Medulla oblongata (tissue), 1 donor: Measurements from ENCODE around the gene GLMN.
A peak's percentile ranks its signal among the peaks of the same experiment; 100 is the strongest.
"Not testable (repeated sequence)": the region's sequence is repeated elsewhere in the genome, so short reads cannot be mapped to it uniquely, and the experiment has no call there.

Source experiments
- DNase-seq: peaks from one replicate; pipeline ENCODE4 v3.0.0-alpha.2; 2015; ENCODE audit errors: extremely low spot score

GLMN gene

DNA sequence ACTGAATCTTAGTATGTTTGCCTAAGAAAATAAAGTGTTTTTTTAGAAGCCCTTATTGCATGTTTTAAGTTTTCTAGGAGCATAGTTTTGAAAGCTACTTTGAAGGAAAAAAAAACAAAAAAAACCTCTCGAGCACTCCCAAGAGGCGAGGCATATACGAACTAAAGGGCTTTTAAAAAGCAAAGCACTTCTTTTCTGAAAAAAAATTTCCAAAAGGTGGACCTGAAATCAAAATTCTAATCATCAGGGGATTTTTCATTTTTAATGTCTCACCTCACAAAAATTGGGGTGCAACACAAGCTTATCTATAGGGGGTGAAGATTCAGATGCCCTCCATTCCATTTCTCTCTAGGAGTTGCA is 594 bp downstream of the GLMN start:
- no peak for DNase-seq

DNA sequence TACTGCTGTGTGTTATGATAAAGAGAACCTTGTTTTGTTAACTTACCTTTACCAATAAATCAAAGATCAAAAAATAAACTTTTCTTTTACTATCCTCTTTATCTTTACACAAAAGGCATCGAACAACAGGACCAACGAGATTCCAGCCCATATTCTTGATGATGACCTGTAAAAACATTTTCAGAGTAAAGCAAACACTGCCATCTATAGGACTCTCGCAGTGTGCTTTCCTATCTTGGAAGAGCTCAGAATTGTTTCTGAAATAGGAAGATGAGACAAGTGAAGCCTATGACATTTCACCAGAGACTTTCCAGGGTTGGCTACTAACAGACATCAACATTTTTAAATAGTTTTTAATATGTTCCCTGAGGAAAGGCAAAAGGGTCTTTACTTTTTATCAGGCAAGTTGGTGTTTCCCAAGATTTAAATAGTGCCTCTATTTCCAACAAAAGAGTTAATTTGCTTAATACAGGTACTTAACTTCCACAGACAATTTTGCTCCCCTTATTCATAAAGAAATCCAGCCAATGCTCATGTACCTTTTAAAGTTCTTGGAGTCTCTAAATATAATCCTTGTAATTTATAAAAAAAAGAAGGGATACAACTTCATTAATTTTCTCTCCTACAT is 7.3 kb downstream of the GLMN start:
- peak; percentile 75 for DNase-seq

DNA sequence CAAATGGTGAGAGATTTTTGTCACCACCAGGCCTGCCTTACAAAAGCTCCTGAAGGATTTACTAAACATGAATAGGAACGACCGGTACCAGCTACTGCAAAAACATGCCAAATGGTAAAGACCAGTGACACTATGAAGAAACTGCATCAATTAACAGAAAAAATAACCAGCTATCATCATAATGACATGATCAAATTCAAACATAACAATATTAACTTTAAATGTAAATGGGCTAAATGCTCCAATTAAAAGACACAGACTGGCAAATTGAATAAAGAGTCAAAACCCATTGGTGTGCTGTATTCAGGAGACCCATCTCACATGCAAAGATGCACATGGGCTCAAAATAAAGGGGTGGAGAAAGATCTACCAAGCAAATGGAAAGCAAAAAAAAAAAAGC is 17.4 kb downstream of the GLMN start:
- not testable (repeated sequence) for DNase-seq

DNA sequence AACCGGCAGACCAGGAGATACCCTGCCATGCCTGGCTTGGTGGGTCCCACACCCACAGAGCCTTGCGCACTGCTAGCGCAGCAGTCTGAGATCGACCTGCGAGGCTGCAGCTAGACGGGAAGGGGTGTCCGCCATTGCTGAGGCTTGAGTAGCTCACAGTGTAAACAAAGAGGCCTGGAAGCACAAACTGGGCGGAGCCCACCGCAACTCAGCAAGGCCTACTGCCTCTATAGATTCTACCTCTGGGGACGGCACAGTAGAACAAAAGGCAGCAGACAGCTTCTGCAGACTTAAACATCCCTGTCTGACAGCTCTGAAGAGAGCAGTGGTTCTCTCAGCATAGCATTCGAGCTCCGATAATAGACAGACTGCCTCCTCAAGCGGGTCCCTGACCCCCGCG is 19.0 kb downstream of the GLMN start:
- not testable (repeated sequence) for DNase-seq

DNA sequence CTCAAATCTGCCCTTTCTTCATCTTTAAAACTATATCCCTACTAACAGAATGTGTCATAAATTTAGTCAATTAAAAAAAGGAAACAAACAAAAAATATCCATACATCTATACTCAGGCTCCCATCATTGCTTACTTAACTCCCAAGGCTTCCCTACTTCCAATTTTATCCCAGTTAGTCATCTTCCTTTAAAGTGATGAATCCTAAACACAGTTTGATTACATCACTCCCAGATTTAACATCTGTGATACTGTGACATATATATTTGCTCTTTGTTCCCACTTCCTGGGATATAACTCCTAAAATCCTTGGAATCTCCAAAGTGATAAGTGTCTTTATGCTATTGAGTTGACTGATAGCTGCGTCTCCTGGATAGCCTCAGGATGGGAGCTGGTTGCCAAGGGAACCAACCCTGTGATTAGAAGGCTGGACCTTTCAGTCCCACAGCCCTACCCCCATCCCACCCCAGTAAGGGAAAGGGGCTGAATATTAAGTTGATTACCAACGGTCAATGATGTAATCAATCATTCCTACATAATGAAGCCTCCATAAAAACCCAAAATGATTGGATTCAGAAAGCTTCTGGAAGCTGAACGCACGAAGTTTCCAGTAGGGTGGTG is 21.6 kb downstream of the GLMN start:
- DNase-seq: no peak

DNA sequence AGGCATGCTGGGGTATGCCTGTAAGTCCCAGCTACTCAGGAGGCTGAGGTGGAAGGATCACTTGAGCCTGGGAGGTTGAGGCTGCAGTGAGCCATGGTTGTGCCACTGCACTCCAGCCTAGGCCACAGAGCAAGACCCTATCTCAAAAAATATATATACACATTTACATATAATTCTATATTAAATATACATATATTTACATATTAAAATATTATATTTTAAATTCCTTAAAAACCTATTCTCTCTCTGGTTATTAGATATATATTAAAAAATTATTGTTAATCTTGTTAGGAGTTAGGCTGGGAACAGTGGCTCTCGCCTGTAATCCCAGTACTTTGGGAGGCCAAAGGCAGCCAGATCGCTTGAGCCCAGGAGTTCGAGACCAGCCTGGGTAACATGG is 22.7 kb downstream of the GLMN start:
- DNase-seq: no peak

DNA sequence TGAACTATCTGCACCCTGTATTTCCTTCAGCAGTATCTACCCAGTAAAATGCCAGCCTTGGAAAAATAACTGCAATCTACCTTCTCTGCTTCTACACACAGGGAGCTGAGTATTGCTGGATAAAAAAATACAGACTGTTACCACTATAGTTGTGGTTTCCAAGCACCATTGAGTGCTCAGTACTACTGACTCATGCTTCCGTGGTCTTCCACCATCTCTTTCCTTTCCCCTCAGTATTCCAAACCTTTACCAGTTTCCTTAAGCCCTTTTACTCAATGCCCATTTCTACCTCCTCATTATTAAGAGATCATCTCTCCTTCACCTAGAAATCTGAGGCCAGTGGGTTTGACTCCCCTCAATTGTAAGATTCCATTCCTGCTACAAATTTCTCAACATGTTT is 23.8 kb downstream of the GLMN start:
- no peak for DNase-seq

DNA sequence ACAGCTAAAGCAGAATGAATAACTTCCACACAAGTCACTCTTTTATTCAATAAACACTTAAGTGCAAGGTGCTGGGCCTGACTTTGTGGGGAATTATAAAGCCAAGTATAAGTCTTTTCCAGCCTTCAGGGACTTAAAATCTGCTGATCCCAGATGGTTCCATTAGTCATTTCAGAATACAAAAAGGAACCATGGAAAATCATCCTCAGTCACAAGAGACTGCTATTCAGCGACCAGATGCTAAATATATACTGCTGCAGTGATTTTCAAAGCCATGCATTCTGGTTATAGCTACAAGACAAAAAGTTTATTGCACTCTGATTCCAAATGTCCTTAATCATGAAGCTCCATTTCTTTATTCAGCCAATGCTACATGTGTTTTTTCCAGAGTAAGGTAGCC is 25.7 kb downstream of the GLMN start:
- DNase-seq: no peak

DNA sequence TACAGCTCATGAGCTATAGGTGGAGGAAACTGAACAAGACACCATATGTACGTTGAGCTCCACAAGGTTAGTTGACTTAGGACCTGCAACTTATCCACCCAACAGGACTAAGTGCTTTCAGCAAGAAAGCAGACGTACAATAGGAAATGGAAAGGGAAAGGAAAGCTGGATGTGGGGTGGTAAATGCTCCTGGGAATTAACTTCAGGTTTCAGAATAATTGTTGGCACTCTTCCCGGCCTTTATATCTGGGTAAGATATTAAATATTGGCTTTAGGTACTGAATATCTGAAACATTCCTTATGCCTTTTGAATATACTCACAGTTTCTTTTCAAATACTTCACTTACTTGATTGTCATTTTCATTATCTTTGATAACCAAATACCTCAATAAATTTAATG is 36.3 kb downstream of the GLMN start:
- DNase-seq: no peak

DNA sequence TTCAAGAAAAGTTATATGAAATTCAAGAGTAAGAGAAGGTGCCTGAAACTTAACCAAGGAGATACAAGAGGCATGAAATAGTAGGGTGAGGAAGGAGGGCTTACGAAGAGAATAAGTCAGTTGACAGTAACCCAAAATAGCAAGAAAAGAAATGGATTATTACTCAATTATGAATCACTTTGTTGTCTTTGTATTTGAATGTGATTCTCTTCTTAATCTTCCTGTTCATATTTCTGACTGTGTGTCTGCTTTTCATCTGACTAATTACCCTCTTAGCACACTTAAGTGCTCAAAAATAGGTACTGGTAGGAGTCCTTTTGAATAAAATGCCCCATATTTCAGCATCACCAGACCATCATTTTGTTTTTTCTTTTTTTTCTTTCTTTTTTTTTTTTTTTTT is 39.4 kb downstream of the GLMN start:
- no peak for DNase-seq

- not testable (repeated sequence) for DNase-seq
These were observed 44.1 kb downstream of the GLMN start for GRCh38 chr1:92254714-92255113.

- no peak for DNase-seq
These were observed 54.4 kb downstream of the GLMN start for GRCh38 chr1:92244376-92244775.

- DNase-seq: no peak
These were observed 58.8 kb downstream of the GLMN start for GRCh38 chr1:92240034-92240433.

DNA sequence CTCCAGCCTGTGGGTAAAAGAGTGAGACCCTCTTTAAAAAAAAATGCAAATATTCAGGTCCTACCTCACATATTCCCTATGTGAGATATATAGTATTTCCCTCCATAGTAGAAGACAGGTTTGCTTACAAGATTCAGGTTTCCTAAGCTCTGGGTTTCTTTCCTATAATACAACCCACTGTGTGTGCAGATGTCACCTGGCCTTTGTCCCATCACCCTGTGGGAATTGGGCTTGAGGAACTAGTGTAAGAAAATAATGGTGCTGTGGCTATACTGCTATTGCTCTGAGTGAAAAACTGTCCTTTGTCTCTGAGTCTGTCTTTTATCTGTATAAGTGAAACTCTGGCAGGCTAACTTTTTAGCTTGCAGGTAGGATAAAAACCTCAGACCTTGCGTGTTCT is 68.1 kb downstream of the GLMN start:
- no peak for DNase-seq

DNA sequence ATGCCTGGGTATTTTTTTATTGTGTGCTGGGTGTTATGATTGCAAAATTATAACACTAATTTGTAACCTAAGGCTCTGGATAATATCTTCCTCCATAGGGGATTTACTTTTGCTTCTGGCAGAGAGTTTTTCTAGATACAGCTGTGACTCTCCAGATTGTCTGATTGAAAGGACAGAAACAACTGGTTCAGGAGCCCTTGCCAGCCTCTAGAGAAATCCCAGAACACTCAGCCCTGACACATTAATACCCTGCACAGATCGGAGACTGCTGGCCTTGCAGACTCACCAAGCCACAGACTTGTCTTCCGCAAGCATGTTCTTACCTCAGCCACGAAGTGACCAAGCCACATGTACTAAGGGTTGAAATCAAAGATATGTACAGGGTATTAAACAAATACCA is 70.4 kb downstream of the GLMN start:
- no peak for DNase-seq

DNA sequence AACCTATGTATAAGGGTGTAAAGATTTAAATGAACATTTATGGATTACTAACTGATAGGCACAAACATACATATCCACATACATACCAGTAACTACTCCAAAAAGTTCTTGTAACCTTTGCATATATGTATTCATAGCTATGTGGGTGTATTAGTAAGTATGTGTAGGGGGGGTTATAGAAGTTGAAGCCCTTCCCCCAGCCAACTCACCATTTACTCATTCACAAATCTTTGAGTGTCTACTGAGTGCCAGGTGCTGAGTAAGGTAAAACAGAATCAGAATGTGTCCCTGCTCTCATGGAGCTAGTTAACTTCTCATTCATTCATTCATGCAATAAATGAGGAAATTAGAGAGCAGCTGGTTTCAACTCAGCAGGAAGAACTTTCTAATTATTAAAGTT is 79.8 kb downstream of the GLMN start:
- no peak for DNase-seq

DNA sequence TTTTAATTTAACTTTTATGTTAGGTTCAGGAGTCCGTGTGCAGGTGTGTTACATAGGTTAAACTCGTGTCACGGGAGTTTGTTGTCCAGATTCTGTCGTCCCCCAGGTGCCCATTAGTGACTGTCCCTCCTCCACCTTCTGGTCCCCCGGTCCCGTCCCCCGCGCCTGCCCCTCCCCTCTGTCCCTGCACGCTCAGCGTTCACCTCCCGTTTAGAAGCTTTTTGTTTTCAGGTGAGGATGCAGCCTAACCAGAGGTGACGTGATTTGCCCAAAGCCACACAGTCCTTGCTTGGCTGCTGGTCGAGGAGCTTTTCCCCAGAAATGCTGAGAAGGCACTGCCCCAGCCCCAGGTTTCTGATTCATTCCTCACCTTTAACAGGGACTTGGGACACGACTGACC is 80.2 kb downstream of the GLMN start:
- no peak for DNase-seq

DNA sequence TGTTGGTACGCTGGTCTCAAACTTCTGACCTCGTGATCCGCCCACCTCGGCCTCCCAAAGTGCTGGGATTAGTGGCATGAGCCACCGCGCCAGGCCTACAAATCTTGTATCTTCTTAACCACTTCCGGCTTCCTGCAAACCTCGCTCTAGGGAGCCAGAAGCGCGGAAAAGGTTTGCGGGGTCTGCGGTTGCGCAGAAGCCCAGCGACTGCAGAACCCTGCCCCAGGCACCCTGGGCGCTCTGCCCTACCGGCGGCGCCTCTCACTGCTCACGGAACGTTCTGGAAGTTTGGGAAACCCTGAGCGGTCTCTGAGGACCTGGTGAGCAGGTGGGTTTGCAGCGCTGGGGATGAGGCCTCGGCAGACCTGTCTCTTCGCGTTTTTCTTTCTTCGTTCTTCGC is 81.1 kb downstream of the GLMN start, which contains the start of gene C1orf146:
TSS of gene C1orf146 (plus strand) at position 195 of the 400 bp plus-strand sequence. CDS start 13,506 bp downstream, outside the sequence.
- DNase-seq: no peak

- DNase-seq: no peak
These were observed 87.6 kb downstream of the GLMN start for GRCh38 chr1:92211166-92211565.

DNA sequence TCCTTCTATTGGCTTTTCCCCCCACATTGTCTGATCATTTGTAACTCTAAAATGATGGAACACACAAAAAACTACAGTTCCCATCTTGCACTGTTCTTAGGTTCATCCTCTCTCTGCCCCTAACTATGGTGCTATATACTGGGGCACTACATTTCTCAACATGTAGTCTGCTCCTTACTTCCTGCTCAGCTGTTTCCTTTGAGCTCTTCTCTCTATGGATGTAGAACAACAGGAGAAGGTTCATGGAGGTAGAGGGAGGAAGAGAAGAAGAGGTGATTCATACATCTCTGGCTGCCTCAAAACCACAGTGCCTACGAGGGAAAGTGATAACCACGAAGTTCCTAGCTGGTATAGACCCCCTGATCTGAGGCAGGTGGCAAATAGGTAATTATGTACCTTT is 88.1 kb downstream of the GLMN start:
- DNase-seq: no peak

GRCh38 chr1:92203105-92203504 is 95.7 kb downstream of the GLMN start:
- DNase-seq: no peak

DNA sequence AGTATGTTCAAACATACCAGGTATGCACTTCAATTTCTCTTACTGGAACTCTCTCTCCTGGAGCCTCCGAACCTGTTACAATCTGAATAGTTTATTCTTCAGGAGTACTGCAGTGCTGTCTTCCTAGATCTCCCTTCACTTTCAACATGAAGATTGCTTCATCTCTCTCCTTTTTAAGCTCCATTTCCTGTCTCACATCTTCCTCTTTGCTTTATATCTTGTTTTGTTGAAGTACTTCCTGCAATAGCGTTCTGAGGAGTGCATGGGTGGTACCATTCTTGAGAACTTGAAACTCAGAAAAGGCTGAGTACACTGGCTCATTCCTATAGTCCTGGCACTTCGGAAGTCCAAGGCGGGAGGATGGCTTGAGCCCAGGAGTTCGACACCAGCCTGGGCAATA is 96.8 kb downstream of the GLMN start:
- DNase-seq: no peak
